Measurements from ENCODE around the gene TENM3. TPM values are rescaled to one million over a fixed set of nuclear protein-coding genes. Genes with fewer than 3 reads are reported as not detected.

The TENM3 gene
- polyA plus RNA-seq, 6 donors from 2014 or later: not detected

DNA sequence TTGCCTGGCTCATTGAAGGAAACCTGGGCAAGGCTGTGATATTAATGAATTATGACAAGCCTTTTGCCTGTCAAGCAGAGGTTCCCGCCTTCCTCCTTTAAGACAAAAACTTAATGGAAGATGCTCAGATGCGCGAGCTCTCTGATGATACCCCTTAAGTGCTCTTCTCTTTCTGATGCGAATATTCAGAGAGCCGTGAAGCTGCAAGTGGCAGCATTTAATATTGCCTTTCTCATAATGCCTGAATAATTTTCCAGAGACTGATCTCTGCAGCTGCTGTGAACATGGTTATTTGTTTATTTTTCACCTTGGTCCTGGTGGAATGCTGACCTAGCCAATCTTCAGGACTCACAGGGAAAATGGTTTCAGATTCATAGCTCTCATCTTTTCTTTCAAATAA is 251.8 kb downstream of the TENM3 start:
- Mint-ChIP-seq H3K4me1 (peaks cover 0 to 6% (median 0%) of the 10 kb centered on the region in 3 donors), H3K27me3 (peaks cover 0 to 13% (median 0%) of the 10 kb centered on the region in 3 donors), H3K4me3 (no peak overlapping the region), H3K9me3 (no peaks in the 10 kb centered on the region), H3K36me3 (no peaks in the 10 kb centered on the region), H3K27ac (no peak overlapping the region)
- DNase-seq (no peak), ATAC-seq (ENCODE audit: low read depth in 2 of 2) (no peak)

DNA sequence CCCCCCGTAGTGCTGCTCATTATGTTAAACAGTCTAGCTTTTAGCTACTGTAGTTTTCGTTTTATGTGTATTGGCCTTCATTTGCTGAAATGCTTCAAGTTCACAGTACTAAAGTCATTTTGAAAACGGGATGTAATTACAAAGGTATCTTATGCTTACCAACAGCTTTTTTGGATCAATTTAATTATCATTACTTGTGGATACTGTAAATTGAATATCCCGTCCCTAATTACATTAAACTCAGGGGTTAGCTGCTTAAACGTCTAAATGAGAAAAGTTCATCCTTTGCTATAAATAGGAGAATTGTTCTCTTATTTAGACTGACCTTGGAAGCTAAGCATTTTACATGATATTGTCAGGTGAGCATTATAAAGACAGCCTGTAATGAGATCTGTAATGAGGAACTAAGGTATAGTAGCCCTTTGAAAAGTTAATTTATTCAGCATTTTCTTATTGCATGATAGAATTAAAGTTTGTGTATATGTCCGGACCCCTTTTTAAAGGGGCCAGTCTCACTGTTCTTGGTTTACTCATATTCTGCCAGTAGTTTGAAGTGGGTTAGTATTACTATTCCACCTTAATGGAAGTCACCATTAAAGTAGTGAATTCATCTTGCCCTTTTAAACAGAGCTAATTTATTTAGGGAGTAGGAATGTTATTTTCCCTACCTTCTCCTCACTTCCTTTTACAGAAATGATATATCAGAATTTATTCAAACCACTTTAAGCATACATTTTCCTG is 252.6 kb downstream of the TENM3 start:
- ATAC-seq (ENCODE audit: low read depth in 2 of 2): no peak
- DNase-seq: no peak
- H3K27me3 Mint-ChIP-seq: peaks cover 0 to 13% (median 0%) of the 10 kb centered on the region in 3 donors
- H3K27ac Mint-ChIP-seq: no peak overlapping the region
- no peaks in the 10 kb centered on the region for H3K9me3 Mint-ChIP-seq
- H3K4me3 Mint-ChIP-seq: no peak overlapping the region
- peaks cover 0 to 6% (median 0%) of the 10 kb centered on the region in 3 donors for H3K4me1 Mint-ChIP-seq
- H3K36me3 Mint-ChIP-seq: no peaks in the 10 kb centered on the region

DNA sequence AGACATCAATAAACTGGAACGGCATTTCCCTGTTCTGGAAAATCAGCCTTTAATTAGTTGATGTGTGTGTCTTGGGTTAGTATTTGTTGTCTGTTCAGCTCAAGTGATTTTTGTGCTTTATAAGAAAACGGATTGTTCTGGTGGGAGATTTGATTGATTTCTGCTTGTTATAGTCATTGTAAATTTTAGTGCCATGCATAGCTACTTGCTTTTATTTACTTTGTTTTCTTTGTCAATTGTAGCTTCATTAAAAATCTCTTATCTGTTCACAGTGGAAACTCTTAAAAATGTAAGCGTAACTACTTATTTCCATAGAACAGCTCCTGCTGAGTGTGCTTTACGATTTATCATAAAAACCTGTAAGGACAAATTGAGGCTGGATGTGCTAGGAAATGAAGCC is 253.2 kb downstream of the TENM3 start:
- peaks cover 0 to 6% (median 0%) of the 10 kb centered on the region in 3 donors for H3K4me1 Mint-ChIP-seq
- no peaks in the 10 kb centered on the region for H3K9me3 Mint-ChIP-seq
- ATAC-seq (ENCODE audit: low read depth in 2 of 2): no peak
- H3K27ac Mint-ChIP-seq: no peak overlapping the region
- H3K36me3 Mint-ChIP-seq: no peaks in the 10 kb centered on the region
- no peak for DNase-seq
- no peak overlapping the region for H3K4me3 Mint-ChIP-seq
- peaks cover 0 to 13% (median 0%) of the 10 kb centered on the region in 3 donors for H3K27me3 Mint-ChIP-seq

DNA sequence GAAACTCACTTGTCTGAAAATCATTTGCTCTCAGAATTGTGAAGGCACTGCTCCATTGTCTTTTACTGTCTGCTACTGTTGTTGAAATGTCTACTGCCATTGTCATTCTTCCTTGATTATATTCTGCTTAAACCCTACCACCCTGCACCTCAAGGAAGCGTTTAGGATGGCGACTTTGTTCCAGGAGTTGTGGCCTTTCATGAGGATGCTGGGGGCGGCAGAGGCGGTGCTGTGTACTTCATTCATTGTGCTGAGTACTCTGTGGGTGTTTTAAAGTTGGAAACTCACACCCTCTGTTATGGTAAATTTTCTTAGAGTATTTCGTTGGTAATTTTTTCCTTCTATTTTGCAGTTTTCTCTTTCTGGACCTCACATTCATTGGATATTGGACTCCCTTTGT is 258.9 kb downstream of the TENM3 start:
- Mint-ChIP-seq H3K27me3 (peaks cover 6 to 15% (median 12%) of the 10 kb centered on the region in 3 donors), H3K36me3 (no peaks in the 10 kb centered on the region), H3K4me3 (no peak overlapping the region), H3K9me3 (no peaks in the 10 kb centered on the region), H3K4me1 (no peaks in the 10 kb centered on the region), H3K27ac (no peak overlapping the region)
- DNase-seq (no peak), ATAC-seq (ENCODE audit: low read depth in 2 of 2) (no peak)

DNA sequence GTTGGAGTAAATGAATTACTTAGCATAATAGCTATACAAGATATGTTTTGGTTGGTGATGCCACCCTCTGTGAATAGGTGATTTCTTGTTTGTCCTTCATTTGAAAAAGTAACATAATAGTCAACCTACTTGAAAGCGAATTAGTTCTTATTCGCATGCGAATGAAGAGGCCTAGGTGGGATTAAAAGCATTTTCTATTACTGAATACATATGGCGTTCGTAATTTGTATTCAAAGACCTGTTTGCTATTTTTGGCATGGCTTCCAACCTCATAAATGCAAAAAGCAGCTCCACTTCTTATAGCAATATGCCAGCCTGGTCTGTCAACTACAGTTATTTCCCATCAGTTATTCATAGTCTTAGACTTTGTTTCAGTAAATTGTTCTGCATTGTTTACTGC is 261.3 kb downstream of the TENM3 start:
- no peaks in the 10 kb centered on the region for H3K36me3 Mint-ChIP-seq
- peaks cover 6 to 15% (median 12%) of the 10 kb centered on the region in 3 donors for H3K27me3 Mint-ChIP-seq
- DNase-seq: no peak
- no peaks in the 10 kb centered on the region for H3K4me1 Mint-ChIP-seq
- ATAC-seq (ENCODE audit: low read depth in 2 of 2): no peak
- no peaks in the 10 kb centered on the region for H3K9me3 Mint-ChIP-seq
- H3K4me3 Mint-ChIP-seq: no peak overlapping the region
- no peak overlapping the region for H3K27ac Mint-ChIP-seq

DNA sequence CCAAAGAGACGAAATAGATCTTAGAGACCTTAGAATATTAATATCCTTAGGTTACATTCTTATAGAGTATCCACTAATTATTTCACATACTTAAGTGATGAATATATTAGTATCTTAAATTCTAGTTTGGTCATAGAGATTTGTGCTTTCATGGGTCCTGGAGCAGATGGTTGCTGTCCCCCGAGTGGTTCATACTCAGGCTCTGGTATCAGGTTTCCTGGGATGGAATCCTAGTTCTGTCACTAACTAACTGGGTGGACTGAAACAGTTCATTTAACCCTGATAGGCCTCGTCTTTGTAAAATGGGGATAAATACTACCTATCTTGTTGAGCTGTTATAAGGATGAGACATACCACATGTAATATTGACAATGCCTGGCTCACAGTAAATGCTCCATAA is 264.6 kb downstream of the TENM3 start:
- DNase-seq (no peak), ATAC-seq (ENCODE audit: low read depth in 2 of 2) (no peak)
- Mint-ChIP-seq H3K4me3 (no peak overlapping the region), H3K36me3 (no peaks in the 10 kb centered on the region), H3K4me1 (no peaks in the 10 kb centered on the region), H3K9me3 (no peaks in the 10 kb centered on the region), H3K27me3 (peaks cover 6 to 15% (median 12%) of the 10 kb centered on the region in 3 donors), H3K27ac (no peak overlapping the region)

DNA sequence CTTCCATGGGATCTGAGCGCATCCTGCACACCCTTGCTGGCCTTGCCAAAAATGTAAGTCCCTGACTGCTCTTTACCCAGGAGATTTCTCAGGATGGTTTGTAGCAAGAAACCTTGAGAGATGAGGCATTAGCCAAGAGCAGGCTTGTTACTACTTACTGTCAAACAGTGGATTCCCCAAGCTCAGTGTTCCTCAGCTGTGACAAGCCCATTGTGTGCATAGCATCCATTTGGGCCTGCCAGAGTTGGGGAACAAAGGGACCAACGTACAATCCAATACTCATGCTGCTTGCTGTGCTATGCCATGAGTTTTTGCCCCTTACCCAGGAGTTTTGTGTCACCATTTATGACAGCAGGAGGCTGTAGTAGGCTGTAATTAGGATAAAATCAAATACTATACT is 267.6 kb downstream of the TENM3 start:
- Mint-ChIP-seq H3K4me3 (no peak overlapping the region), H3K27ac (no peak overlapping the region), H3K27me3 (peaks cover 0 to 4% (median 4%) of the 10 kb centered on the region in 3 donors), H3K9me3 (no peaks in the 10 kb centered on the region), H3K4me1 (no peaks in the 10 kb centered on the region), H3K36me3 (no peaks in the 10 kb centered on the region)
- ATAC-seq (ENCODE audit: low read depth in 2 of 2) (no peak), DNase-seq (no peak)

DNA sequence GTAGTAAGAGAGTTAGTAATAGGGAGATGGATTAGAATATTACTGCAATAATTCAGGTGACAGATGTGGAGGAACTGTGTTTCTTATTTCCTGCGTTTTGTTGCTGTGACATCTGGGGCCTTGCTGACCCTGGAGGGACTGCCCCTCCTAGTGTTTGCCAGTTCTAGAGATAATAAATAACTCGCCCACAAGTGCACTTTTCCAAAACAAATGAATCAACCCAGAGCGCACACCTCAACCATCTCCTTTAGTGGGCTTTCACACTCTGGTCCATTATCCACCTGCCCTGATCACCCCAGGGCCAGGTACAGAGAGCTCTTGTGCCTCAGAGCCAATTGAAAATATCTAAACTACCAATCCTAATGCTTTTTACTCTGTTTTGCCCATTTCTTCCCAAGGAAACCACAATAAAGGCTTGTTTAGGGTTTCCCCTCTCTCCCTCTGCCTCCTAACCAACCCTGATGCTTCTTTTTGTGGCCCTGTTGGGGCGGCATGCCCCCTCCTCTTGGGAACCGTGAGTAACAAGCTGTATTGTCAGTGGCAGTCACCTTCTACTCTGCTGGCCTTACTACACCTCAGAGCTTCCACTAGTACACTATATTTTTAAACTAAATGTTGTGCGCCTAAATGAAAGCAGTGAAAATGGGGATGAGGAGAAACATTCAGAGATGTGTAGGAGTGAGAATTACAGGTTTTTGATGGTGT is 270.5 kb downstream of the TENM3 start:
- no peaks in the 10 kb centered on the region for H3K4me1 Mint-ChIP-seq
- ATAC-seq (ENCODE audit: low read depth in 2 of 2) (no peak), DNase-seq (no peak)
- no peak overlapping the region for H3K4me3 Mint-ChIP-seq
- no peak overlapping the region for H3K27ac Mint-ChIP-seq
- no peaks in the 10 kb centered on the region for H3K36me3 Mint-ChIP-seq
- H3K9me3 Mint-ChIP-seq: peaks cover 0 to 8% (median 0%) of the 10 kb centered on the region in 7 donors
- H3K27me3 Mint-ChIP-seq: no peaks in the 10 kb centered on the region

DNA sequence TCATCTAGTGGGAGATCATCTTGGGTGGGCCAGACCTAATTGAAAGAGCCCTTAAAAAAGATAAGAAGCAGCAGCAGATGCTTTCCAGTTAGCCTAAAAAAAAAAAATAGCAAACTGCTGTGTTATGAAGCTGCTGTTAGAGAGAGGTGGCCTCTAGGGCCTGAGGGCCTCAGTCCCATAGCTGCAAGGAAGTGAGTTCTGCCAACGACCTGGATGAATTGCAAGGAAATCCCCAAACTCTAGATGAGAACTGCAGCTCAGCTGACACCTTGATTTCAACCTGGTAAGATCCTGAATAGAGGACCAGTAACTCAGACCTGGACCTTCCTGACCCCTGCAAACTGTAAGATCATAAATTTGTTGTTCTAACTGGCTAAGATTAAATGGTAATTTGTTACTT is 275.2 kb downstream of the TENM3 start:
- no peak for DNase-seq
- Mint-ChIP-seq H3K36me3 (no peaks in the 10 kb centered on the region), H3K4me3 (no peak overlapping the region), H3K9me3 (peaks cover 0 to 8% (median 0%) of the 10 kb centered on the region in 7 donors), H3K4me1 (no peaks in the 10 kb centered on the region), H3K27ac (no peak overlapping the region), H3K27me3 (peaks cover 0 to 7% (median 3%) of the 10 kb centered on the region in 3 donors)
- no peak for ATAC-seq (ENCODE audit: low read depth in 2 of 2)

DNA sequence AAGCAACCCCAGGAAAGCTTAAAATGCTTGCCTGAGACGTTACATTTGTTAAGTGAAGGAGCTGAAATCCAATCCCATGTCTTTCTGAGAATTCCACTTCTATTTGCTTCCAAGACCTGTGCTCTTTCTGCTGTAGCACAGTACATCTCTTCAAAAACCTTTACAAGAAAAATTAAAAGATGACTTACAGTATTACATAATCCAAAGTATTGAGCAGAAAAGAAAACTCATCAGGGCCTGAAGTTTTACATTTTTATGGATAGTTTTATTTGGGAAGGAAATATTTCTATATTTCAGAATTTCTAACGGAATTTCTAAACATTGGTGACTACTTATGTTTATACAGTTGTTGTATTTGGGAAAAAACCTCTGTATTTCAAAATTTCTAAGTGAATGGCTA is 276.3 kb downstream of the TENM3 start:
- Mint-ChIP-seq H3K9me3 (peaks cover 0 to 8% (median 0%) of the 10 kb centered on the region in 7 donors), H3K27ac (no peak overlapping the region), H3K4me1 (no peaks in the 10 kb centered on the region), H3K36me3 (no peaks in the 10 kb centered on the region), H3K4me3 (no peak overlapping the region), H3K27me3 (peaks cover 0 to 7% (median 3%) of the 10 kb centered on the region in 3 donors)
- DNase-seq (no peak), ATAC-seq (ENCODE audit: low read depth in 2 of 2) (no peak)

DNA sequence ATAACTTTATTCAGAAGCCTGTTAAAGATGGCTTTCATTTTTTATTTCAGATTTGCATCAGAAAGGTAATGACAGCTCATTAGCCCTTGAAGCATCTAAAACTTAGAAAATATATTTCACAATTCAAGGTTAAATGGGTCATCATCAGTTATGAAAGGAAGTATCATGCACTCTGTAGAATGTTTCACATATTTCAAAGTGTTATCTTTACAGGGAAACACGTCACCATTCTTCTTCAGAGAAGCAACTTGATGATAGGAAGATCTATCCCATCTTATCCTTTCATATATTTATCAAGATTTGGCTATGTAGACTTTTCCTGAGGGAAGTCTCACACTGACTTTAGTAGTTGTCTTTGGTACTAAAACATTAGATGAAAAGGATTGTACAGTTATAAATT is 277.8 kb downstream of the TENM3 start:
- Mint-ChIP-seq H3K27ac (no peak overlapping the region), H3K4me1 (no peaks in the 10 kb centered on the region), H3K36me3 (no peaks in the 10 kb centered on the region), H3K9me3 (peaks cover 0 to 8% (median 0%) of the 10 kb centered on the region in 7 donors), H3K27me3 (peaks cover 1 to 7% (median 3%) of the 10 kb centered on the region in 3 donors), H3K4me3 (no peak overlapping the region)
- ATAC-seq (ENCODE audit: low read depth in 2 of 2) (no peak), DNase-seq (no peak)

DNA sequence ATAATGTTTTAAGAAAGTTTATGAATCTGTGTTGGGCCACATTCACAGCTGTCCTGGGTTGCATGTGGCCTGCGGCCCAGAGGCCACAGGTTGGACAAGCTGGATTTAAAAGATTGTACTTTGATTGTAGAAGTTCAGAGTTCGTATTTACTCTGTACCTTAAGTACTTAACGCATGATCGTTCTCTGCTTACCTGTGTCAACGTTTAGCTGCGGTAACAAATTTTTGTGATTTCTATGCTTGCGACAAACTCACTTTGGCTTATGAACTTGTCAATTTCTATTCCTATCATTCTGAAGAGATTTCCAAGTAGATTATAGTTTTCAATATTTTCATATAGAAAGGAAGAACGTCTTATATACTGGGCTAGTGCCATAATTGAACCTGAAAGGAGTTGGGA is 285.6 kb downstream of the TENM3 start:
- Mint-ChIP-seq H3K27ac (no peak overlapping the region), H3K36me3 (no peaks in the 10 kb centered on the region), H3K4me3 (no peak overlapping the region), H3K4me1 (no peaks in the 10 kb centered on the region), H3K27me3 (peaks cover 0 to 18% (median 10%) of the 10 kb centered on the region in 3 donors), H3K9me3 (peaks cover 0 to 5% (median 0%) of the 10 kb centered on the region in 7 donors)
- ATAC-seq (ENCODE audit: low read depth in 2 of 2): no peak
- DNase-seq: no peak

DNA sequence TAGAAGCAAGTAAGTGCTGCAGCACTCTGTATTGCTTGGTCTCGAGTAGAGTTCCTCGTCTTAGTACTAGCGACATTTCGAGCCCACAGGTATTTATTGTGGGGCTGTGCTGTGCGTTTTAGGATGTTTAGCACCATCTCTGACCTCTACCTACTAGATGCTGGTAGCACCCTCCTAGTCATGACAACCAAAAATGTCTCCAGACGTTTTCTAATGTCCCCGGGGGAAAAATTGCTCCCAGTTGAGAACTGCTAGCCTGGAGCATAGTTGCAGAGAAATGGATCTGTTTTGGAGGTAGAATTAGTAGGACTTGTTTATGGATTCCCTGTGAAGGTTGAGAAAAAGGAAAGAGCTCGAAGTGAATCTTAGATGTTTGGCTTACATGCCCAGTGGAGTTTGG is 287.2 kb downstream of the TENM3 start:
- DNase-seq (no peak), ATAC-seq (ENCODE audit: low read depth in 2 of 2) (no peak)
- no peaks in the 10 kb centered on the region for H3K4me1 Mint-ChIP-seq
- no peak overlapping the region for H3K4me3 Mint-ChIP-seq
- no peak overlapping the region for H3K27ac Mint-ChIP-seq
- H3K9me3 Mint-ChIP-seq: peaks cover 0 to 5% (median 0%) of the 10 kb centered on the region in 7 donors
- no peaks in the 10 kb centered on the region for H3K36me3 Mint-ChIP-seq
- peaks cover 0 to 18% (median 10%) of the 10 kb centered on the region in 3 donors for H3K27me3 Mint-ChIP-seq

DNA sequence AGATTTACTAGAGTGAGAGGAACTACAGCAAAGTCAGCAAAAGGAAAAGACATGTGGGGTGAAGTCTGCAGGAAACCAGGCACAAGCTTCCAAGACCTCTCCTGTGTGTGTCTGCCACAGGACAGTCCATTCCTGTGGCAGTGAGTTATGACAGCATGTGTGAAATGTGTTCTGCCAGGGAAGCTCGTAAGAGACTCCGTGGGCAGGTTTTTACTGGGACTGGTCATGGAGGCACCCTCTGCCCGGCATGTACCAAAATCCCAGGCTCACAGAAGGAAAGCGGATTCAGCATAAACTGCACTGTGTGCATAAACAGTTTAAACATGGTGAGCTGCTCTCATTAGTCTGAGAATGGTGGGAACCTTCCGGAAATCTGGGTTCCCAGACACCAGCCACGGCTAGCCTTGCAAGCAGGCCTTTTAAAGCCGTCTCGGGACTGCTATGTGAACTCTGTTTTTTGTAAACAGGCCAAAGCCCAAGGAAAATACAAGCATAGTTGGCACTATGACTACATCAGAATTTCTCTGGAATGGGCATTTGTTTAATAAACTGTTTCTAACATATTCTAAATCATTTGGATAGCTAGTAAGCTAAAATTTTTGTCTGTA is 288.5 kb downstream of the TENM3 start:
- peaks cover 0 to 10% (median 5%) of the 10 kb centered on the region in 3 donors for H3K27me3 Mint-ChIP-seq
- H3K4me3 Mint-ChIP-seq: no peak overlapping the region
- DNase-seq (no peak), ATAC-seq (ENCODE audit: low read depth in 2 of 2) (no peak)
- no peaks in the 10 kb centered on the region for H3K9me3 Mint-ChIP-seq
- H3K36me3 Mint-ChIP-seq: no peaks in the 10 kb centered on the region
- no peaks in the 10 kb centered on the region for H3K4me1 Mint-ChIP-seq
- H3K27ac Mint-ChIP-seq: no peak overlapping the region
